NCI-H2107 treated with DMSO at 0.1 percent for 48 hours (cell line): ENCODE measurements around the gene GLCE.
"Not testable (repeated sequence)": the region's sequence is repeated elsewhere in the genome, so short reads cannot be mapped to it uniquely, and the experiment has no call there.

ENCODE experiments used
- DNase-seq: peaks from one replicate; lab custom pipeline; 2025; ENCODE audit not compliant: unreplicated experiment; lab: John Stamatoyannopoulos, UW

The GLCE gene

GRCh38 chr15:69297642-69298353, 137.4 kb downstream of the GLCE start:
- DNase-seq: no peak

DNA sequence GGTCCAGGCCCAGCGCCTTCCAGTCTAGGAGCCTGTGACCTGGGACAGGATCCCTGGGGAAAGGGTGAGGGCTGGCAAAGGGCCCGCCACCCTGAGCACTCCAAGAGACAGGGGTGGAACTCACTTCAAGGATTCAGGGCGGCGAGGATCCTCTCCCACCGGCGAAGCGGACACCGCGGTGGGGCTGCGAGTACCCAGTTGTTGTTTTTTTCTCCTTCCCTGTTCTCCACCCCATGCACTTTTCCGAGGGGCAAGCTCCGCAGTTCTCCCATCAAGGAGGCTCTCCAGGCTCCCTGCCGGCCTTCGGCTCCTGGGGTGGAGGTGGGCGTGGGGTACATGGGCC, 137.9 kb downstream of the GLCE start:
- DNase-seq: no peak

DNA sequence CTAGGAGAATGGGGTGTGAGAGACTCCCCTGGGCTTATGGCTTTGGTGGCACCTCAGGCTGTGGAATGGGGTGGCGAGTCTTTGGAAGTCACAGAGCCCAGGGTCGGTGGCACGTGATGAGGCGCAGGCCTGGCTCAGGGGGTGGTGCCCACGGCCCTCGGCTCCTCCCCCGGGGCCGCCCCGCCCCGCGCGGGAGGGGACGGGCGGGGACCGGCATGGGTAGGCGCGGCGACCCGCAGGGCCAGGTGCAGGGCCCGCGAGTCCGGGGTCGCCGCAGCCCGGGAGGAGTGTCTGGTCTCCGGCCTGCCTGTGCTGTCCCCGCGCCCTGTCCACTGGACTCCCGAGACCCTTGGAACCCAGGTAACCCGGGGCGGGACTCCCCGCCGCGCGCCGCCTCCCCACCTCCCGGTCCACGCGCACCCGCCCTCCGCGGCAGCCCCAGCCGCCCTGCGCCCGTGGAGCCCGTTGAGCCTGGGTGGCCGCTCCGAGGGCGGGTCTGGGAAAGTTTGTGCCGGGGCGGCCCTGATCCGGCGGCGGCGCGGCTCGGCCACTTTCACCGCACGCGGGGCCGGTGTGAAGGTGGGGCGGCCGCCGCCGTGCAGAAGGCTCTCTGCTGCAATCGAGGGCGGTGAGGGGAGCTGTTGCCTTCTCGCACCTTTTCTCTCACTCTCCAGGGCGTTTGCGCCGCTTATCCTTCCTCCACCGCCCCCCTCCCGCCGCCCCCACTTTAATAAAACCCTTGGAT, 138.4 kb downstream of the GLCE start, which contains the start of gene PAQR5:
TSS of gene PAQR5 (plus strand) at position 216 of the 745 bp plus-strand sequence. CDS start 61,169 bp downstream, outside the sequence.
- no peak for DNase-seq

DNA sequence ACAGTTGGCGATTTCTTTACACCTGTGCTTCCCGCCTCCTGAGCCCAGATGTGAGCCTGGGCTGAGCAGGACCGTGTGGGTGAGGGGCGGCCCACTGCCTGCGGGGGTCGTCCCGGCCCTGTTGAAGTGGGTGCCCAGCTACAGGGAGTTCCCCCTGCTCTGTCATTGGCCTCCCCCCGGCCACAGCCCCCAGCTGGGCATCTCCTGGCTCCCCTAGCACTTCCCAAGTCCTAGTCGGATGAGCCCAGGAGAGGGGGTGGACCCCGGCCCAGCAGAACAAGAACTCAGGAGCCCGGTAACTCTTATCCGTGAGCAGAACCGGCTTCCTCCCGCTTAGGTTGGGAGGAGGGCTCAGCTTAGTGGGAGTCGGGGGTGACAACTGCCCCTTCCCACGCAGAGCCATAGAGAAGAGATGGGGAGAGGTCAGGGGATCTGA, 139.0 kb downstream of the GLCE start:
- no peak for DNase-seq

GRCh38 chr15:69299943-69300588, 139.6 kb downstream of the GLCE start:
- peak; percentile 6 for DNase-seq

GRCh38 chr15:69301101-69301500, 140.7 kb downstream of the GLCE start:
- DNase-seq: not testable (repeated sequence)

DNA sequence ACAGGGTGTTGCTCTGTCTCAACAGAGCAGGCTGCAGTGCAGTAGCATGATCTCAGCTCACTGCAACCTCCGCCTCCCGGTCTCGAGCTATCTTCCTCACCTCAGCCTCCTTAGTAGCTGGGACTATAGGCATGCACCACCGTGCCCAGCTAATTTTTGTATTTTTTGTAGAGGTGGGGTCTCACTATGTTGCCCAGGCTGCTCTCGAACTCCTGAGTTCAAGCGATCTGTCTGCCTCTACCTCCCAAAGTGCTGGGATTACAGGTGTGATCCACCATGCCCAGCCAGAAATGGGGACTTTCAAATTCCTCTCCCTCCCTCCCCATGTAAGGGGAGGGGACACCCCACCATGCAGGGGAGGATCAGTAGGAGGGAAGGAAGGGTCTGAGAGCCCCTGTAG, 141.7 kb downstream of the GLCE start:
- not testable (repeated sequence) for DNase-seq

DNA sequence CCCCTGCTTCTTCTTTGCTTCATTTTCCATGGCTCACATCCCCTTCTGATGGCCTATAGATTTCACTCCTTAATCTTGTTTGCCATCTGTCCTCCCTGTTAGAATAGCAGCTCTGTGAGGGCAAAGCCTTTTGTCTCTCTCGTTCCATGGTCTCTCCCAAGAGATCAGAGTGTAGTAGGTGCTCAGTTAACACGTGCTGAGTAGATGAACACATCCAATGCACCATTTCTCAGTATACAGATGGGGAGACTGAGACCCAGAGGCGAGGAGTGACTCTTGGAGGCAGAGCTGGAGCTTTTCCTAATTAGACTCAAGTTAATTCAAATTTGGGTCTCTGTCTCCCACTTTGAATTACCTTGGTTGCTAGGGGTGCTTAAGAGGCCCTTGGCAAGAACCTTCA, 142.5 kb downstream of the GLCE start:
- no peak for DNase-seq

DNA sequence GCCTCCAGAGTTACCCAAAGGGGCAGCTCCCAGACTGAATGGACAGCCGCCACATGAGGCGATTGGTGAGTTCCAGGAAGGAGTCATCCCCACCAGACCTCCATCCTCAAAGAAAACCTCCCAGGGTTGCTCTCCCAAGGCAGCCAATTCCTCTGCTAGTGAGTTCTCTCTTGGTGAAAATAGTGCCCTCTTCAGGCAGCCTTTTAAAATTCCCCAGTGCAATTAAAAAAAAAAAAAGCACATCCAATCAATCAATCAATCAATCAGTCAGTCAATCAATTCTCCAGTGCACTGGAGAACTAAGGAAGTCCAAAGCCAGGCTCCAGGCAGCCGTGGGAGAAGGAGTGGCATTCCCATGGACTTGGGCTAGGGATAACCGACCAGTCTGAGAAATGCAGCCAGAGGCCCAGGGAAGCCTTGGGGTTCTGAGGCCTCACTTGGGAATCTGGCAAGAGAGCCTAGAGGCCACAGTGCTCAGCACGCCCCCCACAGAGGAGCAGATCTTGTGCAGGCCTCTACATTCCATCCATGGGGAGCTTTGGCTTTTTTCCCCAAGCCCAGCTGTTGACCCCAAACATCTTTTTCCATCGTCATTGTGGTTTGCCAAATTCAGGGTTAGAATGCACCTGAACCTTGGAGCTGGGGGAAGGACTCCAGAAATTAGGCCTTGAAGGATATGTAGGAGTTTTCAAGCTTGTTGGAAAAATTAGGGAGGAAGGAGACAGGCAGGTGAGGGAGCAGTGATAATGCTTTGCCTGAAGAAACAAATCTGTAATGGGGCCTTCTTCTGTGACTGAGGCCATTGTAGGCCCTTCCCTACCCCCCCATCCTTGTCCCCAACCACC, 143.1 kb downstream of the GLCE start:
- no peak for DNase-seq

GRCh38 chr15:69304182-69304545, 143.7 kb downstream of the GLCE start:
- DNase-seq: no peak

DNA sequence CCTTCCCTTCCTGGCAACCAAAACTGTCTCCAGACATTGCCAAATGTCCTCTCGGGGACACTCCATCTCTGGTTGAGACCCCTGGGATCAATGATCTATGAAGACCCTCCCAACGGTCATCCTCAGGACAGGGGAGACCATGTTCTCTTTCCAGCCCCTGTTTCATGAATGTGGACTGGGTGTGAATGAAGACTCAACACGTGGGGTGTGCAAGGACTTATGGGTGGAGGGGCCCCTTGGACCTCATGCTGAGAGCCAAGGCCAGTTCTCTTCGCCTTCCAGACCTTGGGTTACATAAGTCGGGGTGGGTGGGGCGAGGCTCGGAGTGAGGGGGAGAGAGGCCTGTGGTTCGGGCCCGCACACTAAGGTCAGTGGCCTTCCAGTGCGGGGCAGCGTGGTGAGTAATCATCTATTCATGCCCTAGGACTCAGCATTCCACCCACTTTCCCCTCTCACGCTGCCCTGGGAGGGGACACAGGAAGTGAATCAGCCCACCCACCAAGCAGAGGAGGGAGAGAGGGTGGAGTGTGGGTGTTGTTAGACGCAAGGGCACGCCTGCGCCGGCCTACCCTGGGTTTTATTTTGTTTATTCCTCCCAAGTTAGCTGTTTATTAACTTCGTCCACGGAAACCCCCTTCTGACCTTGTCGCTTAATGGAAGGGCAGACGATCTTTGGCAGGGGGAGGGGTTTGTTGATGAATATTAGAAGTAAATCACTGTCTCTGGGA, 144.9 kb downstream of the GLCE start:
- DNase-seq: no peak

DNA sequence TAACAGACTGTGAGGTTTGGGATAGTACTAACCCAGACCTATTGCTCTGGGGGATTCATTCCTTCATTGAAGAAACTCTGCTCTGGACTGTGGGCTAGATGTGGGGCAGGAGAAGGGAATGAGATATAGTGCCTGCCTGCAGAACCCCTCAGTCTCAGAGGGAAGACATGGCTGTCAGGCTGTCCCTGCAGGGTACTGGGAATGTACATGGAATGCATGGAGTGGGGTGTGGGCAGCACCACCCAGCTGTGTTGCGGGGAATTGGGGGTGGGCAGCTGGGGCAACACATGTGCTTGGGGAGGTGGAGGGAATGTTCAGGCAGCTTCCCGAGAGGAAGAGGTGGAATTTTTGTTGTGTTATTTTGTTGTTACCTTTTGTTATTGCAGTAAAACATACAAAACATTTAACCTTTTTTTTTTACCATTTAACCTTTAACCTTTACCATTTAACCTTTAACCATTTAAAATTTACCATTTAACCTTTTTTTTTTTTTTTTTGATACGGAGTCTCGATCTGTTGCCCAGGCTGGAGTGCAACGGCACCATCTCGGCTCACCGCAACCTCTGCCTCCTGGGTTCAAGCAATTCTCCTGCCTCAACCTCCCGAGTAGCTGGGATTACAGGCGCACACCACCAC, 145.6 kb downstream of the GLCE start:
- no peak for DNase-seq

DNA sequence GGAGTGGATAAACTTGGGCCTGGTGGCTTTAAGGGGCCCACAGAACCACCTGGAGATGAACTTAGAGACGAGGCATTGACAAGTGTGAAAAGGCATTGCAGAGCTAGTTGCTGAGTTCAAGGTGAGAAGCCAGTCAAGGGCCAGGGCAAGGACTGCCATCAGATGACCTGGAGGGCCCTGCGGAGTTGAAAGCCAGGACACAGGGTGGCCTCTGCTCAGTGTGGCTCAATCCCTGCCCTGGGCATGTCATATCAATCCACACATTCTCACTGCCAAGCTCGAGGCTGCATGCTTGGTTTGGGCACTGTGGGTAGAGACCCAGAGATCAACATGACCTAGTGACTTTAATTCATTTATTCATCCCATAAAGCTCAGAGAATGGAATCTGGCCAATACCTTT, 147.5 kb downstream of the GLCE start:
- DNase-seq: no peak

DNA sequence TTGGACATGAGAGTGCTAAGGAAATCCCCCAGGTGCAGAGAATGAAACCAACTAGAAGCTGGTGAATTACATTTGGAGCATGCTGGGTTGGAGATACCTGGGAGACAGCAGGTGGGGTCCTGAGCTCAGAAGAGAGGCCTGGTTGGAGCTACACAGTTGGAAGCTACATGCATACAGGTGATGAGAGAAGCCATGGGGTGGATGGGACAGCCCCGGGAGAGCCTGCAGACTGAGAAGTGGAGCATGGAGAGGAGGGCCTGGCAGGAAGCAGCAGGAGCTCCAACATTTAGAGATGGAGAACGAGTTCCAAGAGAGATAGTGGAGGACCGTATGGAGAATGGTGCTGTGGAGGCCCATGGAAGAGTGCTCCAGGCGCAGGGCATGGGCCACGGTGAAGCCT, 148.5 kb downstream of the GLCE start:
- DNase-seq: no peak

DNA sequence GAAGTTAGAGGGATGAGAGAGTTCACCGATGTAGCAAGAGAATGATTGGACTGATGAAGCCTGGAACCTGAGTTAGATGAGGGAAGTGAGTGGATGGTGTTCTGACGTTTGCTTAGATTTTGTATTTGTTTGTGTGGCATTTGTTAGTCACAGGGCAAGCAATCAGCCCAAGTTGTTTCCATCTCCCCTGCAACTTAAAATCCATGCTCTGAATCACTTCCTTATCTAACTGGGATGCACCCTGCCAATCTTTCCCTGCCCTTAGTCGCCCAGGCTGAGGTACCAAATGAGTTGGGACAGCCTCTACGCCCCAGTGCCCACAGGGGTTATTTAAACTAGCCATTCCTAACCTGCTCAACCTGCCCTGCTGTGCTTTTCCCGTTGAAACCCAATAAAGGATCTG, 150.9 kb downstream of the GLCE start:
- DNase-seq: no peak

DNA sequence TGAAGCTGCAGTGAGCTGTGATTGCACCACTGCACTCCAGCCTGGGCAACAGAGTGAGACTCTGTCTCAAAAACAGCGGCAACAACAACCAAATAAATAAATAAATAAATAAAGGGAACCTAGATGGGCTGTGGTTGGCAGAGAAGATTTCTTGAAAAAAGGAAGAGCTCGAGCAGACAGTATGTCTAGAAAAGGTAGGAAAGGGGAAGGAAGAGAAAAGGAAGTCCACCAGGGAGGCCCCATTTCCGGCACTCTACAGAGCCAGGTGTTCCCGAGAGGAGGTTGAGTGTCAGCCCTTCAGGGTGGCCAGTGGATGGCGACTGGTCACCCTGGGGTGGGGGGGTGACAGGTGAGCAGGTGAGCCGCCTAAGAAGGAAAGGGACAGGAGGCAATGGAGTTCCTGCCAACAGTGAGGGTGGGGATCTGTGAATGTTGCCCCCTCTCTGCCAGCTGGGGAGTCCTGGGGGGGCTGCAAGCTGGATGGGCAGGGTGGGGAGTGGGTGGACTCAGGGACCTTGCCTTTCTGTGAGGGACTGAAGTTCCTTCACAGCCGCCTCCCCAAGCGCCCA, 153.1 kb downstream of the GLCE start:
- no peak for DNase-seq

GRCh38 chr15:69314131-69314530, 153.7 kb downstream of the GLCE start:
- DNase-seq: no peak

DNA sequence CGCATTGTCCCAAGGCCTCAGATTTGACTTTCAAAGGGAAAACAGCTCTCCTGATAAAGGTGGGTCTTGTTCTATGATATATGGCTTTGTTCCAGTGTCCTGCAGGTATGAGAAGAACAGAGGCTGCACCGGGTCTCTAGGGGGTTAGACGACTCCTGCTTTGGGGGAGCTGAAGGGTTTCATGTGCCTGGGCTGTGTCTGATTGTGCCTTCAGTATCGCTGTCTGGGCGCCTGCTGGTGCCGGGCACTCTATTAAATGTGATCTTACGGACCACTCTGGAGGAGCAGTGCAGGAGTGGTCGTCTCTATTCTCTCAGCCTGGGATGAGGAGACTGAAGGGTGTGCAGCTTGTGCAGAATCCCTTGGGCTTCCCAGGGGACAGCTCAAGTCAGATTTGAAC, 154.3 kb downstream of the GLCE start:
- no peak for DNase-seq

- DNase-seq: no peak
These were observed 155.1 kb downstream of the GLCE start for GRCh38 chr15:69315402-69316110.
